ENCODE results near the gene FBLN2.

Gene FBLN2

DNA sequence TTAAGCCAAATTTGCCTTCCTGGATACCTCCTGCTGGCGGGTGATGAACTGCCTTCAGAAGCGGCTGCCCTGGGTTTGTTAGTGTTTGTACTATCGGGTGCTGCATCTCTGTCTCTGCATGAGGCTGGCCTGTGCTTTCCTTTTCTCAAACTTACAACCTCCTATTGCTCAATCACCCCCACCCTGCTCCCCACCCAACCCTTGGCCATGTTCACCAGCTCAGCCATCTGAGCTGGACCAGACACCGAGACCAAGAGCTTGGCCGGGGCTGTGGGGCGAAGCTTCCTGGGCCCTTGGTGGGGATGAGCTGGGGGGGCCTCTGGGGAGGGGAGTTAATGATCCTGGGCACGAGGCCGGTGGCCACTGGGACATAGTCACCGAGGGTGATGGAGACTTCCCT is 16.8 kb upstream of the FBLN2 start:
- no peak for DNase-seq (ENCODE audit: low spot score)

DNA sequence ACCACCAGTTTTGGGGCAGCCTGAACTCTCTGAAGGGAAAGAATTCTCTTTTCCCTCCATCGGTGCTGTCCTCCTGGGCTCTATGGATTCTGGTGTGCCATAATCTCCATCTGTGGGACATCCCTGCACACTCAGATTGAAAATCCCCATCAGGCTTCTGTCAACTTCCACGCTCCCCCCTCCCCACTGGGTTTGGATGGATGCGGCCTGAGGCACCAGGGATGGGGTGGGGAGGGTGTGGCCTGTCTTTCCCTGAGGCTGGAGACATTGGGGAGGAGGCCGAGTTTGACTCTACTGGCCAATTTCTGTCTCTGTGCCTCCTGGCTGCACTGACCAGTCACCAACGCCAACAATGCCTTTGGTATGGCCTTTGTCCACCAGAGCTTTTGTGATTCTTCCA is 16.3 kb upstream of the FBLN2 start:
- DNase-seq (ENCODE audit: low spot score) = no peak

DNA sequence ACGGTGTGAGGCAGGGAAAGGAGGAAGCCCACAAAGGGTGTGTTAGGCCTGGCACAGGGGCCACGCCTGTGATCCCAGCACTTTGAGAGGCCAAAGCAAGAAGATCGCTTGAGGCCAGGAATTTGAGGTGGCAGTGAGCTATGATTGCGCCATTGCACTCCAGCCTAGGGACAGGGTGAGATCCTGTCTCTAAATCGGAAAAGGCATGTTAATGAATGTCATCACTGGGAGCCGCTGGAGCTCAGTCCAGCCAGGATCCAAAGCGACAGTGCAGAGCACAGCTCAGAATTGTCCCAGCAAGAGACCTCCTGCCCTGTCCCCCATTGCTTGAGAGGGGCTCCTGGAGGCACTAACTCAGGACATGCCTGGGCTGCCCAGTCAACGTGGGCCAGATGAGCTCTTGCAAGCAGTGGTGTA is 15.0 kb upstream of the FBLN2 start:
- no peak for DNase-seq (ENCODE audit: low spot score)

DNA sequence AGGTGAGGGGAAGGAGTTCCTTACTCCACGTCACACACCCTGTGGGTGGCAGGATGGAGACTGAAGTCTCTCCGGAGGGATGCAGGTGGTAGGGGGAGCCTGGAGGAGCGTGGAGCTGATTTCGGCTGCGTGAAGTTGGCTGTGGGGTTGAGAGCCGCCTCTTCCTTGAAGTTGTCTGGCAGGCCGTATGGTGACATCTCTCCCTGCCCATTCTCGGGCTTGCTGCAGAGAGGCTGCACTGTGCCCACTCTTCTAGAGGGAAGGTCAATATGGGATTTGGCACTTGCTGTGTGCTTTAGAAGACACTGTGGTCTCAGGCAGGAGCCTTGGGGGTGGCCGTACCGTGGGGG is 13.4 kb upstream of the FBLN2 start:
- DNase-seq (ENCODE audit: low spot score) = no peak

DNA sequence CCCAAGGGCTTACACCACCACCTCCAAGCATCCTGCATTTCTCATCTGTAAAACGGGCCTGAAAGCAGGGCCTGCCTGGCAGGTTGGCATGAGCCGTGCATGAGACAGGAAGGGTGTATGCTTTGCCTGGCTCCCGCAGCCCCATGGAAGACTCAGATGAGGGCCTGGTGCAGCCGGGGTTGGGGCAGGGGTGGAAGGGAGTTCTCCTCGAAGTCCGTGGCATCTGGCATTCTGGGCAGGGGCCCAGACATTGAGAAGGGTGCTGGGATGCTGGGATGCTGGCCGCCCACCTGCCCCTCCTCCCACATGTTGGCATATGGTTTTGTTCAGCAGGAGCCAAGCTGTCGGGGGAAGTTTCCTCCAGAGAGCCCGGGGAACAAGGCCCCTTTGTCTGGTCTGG is 13.0 kb upstream of the FBLN2 start:
- no peak for DNase-seq (ENCODE audit: low spot score)

DNA sequence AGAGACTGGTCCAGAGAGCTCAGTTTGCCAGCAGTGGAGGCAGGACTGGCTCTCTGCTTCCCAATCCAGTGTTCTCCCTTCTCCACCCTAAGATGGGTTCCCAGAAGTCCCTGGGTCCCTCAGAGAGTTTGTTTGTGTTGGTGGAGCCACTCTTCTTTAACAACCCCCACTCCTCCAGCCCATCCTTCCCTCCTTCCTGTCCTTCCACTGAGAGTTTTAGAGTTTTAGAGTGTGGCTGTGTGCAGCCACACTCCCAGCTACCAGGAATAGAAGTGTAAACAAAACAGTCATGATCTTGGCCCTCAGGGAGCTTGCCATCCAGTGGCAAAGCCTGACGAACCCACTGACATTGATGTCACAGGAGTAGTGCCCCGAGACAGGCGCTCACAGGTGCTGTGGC is 12.5 kb upstream of the FBLN2 start:
- DNase-seq (ENCODE audit: low spot score) = no peak

DNA sequence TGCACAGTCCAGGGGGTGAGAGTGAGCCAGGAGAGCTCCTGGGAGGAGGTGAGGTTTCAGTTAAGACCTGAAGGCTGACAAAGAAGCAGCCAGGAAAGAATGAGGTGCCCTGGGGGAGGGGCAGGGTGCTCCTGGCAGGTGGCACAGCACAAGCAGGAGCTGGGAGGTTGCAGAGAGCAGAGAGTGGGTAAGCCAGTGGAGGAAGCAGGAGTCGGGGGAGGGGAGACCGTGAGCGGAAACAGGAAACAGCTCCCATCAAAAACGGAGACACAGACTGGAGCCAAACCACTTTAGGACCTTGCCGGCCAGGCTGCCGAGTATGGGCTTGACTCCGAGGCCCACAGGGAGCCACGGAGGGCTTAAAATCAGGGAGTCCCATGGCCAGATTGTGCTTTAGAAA is 12.1 kb upstream of the FBLN2 start:
- no peak for DNase-seq (ENCODE audit: low spot score)

DNA sequence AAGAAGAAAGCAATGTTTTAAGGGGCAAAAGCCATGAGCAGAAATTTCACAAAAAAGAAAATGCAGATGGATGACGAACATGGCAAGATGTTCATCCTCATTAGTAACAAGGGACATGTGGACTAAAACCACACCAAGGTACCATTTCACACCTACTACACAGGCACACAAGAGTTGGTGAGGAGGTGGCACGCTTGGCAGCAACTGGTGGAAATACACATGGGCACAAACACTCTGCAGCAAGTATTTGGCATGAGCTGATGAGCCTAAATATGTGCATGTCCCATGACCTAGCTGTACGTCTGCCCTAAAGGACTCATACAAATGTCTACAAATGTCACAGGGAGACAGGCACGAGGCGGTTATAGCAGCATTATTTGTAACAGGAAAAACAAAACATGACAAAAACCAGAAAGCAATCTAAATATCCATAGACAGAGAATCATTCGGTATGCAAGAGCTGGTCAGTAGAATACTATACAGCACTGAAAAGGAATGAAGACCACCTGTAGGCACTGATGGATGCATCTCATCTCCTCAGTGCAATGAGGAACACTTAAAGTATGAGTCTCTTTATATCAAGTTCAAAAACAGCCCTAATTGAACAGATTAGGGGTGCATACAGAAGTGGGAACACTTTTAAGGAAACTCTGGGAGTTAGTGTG is 11.5 kb upstream of the FBLN2 start:
- no peak for DNase-seq (ENCODE audit: low spot score)

DNA sequence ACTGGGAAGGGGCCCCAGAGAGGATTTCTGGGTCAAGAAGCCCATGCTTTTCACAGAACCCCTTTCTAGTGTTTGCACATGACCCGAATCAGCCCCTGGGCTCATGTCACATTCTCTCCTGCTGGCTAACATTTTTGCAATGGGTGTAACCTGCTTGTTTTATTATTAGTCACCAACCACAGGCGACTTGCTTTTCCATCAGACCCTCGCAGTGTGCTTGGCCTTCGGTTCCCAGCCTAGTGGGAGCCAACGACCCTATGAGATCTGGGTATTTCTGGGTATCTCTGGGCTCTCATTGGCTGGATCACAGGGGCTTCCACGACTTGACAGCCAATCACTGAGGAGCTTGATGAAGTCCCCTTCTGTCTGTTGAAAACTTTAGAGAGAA is 11.0 kb upstream of the FBLN2 start:
- DNase-seq (ENCODE audit: low spot score) = no peak

DNA sequence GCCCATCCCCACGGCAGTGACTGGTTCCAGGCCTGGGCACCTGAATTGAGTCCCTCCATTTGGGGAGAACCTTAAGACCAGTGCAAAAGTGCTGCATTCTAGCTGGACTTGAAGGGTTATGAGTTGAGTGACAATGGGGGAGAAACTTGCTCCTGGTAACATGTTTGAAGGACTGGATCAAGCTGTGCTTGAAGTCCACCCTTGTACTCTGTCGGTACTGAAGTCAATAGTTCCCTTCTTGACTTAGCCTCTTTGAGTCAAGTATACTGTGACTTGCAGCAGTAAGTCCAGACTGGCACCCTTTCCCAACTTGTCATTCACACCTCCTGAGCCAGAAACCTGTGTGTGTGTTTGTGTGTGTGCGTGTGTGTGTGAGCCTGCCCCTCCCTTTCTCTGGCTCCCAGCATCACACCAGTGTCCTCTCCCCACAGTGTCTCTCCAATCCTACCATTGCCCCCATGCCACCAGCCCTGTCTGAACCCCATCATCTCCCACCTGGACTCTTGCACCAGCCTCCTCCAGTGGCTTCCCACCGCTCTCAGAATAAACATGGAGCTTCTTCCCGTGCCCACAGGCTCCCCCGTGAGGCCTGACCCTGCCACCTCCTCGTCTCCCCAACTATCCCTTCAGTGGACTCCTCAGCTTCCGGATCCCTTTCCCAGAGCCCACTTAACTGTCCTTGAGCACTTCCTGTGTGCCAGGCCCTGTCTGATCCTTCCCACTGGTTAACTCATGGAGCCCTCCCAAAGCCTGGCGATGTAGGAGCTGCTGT is 10.2 kb upstream of the FBLN2 start:
- no peak for DNase-seq (ENCODE audit: low spot score)

DNA sequence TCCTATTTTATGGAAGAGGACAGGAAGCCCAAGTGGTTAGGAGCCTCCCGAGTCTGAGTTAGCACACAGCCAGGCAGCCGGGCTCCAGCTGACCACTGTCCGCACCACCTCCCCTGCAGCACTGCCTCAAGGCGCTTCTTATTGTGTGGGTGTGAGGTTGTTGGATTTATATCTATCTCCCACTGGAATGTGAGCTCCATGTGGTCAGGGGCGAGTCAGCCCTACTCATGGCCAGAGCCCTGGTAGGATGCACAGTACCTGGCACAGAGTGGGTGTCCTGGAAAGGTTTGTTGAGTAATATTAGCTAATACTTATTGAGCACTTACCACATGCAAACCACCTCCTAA is 9.7 kb upstream of the FBLN2 start:
- DNase-seq (ENCODE audit: low spot score) = no peak

DNA sequence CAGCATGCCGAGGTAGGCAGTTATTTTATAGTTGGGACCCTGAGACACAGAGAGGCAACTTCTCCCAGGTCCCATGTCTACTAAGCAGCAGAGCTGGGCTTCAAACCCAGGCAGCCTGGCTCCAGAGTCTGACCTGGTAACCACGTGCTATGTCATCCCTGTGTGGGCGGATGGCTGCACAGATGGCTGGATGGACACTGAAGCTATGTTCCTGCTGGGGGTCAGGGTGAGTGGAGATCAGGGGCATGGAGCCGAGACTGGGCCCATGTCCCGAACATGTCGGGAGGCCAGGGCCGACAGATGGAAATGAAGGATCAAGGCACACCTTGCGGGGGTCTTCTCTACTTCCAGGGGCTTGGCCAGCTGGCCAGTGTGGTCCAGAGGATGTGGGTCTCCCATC is 9.3 kb upstream of the FBLN2 start:
- DNase-seq (ENCODE audit: low spot score) = no peak

DNA sequence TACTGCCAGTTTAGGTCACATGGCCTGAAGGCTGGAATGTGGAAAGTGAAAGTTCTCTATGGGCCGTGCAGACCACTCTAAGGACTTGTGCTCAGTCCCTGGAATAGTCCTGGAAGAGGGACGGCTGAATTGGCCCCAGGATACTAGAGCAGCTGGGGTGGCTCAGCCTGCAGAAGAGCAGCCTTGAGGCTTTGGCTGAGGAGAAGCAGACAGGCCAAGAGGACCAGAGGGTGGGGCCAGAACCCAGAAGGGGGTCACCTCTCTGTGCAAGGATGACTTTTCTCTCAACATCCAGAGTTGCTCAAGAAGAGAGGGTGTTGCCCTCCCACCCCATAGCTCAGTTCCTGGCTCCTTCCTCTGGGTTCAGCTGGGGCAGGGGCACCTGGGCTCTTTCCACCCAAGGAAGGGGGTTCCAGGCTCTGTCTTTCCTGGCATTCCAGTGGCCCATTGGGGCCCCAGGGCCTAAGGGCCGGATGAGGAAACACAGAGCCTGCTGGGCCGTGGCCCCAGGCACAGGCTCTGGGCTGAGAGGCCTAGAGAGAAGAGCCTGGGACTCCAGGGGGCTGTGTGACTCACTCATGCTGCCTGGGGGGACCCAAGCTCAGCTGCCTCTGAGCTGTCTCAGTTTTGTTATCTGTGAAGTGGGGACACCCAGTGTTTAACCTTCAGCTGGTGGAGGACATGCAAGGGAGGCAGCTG is 8.5 kb upstream of the FBLN2 start:
- DNase-seq (ENCODE audit: low spot score) = no peak

DNA sequence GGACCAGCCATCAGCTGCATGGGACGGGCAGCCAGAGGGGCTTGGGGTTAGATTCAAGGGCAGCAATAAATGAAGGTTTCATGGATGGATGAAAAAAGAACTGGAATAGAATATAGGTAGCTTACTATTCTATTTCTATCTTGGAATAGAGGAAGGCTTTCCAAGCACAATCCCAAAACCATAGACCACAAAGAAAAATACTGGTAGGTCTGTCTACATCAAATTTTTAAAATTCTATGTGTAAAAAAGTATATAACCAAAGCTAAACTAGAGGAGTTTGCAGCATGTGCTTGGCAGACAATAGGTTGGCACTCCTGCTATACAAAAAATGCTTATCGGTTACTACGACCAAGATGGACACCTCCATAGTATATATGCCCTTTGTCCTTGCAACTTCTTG is 7.2 kb upstream of the FBLN2 start:
- no peak for DNase-seq (ENCODE audit: low spot score)

DNA sequence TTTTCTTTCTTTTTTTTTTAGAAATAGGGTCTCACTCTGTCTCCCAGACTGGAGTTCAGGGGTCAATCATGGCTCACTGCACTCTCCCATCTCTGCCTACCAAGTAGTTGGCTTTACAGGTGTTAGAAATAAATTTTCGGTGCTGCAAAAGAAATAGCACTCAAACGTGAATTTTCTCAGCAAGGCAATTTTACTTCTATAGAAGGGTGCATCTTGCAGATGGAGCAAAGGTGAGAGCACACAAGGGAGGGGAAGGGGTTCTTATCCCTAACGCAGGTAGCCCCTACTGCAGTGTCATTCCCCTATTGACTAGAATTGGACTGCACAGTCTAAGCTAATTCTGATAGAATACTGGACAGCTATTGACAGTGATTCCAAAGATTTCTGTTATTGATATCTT is 6.8 kb upstream of the FBLN2 start:
- no peak for DNase-seq (ENCODE audit: low spot score)

DNA sequence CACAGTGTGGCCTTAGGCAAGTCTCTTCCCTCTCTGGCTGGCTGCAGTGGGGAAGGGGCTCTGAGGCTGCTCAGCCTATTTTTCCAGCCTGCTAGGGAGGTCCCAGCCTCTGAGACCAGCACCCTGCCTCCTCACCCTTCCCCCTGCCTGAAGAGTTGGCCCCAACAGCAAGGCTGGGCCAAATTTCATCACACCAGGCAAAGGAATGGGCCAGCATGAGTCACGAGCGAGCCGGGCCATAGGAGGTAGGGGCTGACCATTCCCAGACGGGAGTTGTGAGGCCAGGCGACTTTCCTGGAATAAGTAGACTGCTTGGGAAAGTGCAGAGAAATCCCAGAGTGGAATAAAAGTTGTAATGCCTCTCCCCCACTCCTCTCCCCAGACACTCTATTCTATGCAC is 5.7 kb upstream of the FBLN2 start:
- no peak for DNase-seq (ENCODE audit: low spot score)

DNA sequence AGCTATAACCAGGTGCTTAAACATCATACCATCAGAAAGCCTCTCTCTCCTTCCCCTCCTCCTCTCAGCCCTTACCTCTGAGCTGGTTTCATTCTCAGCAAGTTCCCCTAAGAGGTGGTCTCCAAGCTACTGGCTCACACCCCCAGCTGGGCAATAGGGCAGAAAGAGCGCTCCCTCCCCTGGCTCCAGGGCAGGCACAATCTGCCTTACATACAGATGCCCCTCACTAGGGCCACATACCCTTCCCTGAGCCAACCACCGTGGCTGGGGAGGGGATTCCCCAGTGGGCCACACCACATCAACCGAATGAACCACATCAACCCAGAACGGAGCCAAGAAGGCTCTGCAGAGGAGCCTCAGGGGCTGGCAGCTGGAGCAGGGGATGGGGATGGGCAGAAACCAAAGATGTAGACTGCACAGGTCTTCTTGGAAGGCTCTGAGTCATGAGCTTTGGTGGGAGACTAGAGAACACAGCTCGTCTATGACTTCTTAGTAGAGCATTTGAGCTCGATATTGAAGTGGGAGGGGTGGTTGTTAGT is 4.6 kb upstream of the FBLN2 start:
- no peak for DNase-seq (ENCODE audit: low spot score)

DNA sequence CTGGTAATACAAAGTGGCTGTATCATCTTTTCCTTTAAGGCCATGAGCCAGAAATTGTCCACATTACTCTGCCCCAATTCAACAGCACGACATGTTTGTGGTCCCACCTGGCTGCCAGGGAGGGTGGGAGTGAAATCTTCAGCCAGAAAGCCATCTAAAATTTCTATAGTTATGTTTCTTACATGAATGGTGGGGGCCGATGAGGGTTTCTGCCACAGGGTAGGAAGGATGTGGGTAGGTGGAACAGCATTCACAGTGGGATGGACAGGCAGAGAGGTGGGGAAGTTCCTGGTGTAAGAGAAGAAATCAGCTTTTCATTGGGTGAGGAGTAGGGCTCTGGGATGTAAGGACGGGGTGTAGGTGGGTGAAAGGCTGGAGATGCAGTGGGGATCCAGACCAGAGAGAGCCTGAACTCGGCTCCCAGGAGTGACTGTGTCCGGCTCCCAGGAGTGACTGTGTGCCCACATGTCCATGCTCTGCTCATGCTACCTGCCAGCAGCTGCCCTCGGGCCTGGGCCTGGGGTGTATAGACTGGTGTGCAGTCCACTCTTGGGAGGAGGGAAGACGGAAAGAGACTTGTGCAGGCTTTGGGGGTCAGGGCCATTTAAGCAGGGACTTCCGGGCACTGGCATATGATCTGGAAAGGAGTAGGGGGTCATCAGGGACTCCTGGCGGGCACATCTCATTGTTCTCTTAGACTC is 3.8 kb upstream of the FBLN2 start:
- no peak for DNase-seq (ENCODE audit: low spot score)

DNA sequence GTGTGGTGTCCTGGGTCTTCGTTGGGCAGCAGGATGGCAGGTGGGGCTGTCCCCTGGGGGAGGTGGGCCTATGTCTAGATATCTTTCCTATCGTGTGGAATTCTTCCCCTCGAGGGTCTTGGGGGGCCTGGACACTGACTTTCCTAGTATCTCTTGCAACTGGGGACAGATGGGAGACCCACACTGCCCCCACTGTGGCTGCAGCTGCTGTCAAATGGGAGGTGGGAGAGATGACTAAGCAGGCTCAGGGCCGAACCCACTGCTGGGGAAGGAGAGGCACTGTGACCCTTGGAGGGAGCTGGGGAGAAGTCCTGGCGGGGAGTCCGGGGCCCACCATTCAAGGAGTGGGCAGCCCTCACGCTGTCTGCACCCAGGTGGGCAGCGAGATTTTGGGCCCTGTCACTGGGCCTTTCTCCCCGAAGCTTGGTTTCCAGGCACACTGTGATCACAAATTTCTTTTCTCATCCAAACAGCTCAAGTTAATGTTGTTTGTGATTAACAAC is 2.9 kb upstream of the FBLN2 start:
- no peak for DNase-seq (ENCODE audit: low spot score)

DNA sequence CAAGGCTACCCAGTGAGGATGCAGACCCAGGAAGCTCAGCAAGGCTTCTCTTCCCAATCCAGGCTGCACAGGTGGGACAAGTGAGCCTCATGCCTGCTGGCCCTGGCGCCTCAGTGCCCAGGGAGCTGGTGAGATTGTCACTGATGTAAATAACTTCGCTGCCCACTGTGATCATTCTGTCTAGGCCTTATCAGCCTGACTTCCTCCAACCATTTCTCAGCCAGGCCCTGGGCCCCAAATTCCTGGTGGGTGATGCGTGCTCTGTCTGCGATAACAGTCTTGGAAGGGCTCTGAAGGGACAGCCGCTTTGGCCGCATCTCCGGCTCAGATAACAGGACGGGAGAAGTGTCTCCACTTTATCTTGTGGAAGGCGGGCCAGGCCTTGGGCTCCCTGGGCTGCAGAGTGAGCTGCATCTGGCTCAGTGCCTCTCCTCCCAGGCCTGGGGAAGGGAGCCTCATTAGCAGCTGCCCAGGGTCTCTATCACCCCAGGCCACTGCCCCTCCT is 2.2 kb upstream of the FBLN2 start:
- DNase-seq (ENCODE audit: low spot score) = peak; percentile 6

DNA sequence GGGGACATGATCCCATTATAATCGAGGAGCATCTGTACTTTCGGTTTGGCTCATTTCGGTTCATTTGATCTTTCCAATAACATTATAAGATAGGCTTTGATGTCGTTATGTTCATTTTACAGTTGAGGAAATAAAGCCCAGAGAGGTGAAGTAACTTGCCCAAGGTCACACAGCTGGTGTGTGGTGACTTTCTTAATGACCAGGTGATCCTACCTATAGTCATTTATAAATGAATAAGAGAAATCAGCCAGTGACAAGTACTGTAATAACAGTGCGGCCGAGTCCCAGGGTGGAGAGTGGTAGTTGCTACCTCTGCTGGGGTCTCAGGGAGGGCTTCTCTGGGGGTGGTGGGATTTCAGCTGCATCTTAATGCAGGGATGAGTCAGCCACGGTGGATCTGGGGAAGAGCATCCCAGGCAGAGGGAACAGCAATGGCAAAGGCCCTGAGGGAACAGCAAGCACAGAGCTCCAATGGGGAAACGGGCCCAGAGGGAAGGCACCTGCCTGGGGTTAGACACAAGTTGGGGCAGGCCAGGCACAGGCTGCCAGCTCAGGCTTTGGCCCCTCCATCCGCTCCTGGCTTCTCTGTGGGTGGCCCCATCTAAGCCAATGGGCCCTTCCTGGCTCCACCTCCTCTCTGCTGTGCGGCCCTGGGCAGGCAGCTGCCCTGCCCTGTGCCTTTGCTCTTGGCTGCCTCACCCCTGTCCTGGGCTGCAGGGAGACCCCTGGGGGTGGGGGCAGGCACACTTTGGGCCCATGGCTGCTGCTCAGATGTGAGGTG is 1.1 kb upstream of the FBLN2 start:
- DNase-seq (ENCODE audit: low spot score) = no peak
